ENCODE data around the gene HACD2. TPM values are rescaled to one million over a fixed set of nuclear protein-coding genes. Genes with fewer than 3 reads are reported as not detected.
"Not testable (repeated sequence)": the region's sequence is repeated elsewhere in the genome, so short reads cannot be mapped to it uniquely, and the experiment has no call there.

The HACD2 gene
- total RNA-seq, 1 donor from 2014 or later, result 34.3 TPM

DNA sequence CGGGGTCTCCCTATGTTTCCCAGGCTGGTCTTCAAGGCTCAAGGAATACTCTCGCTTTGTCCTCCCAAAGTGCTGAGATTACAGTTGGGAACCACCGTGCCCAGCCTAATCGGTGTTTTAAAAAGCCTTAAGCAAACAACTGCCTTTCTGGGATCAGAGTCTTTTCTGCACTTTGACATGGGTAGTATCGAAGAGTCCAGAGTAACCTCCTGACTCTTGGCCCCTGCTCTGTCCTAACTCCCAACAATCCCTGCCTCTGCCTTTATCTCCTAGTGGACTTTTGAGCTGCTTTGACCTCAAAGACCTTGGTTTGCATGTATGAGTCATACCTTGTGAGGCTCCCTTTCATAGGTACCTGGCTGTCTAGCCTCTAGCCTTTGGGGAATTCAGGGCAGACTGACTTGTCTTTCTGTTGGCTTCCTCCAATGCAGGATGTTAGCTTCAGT lies 21.0 kb upstream of the HACD2 start:
- Histone ChIP-seq H3K4me1 (ENCODE audit: insufficient read depth, low read length) (peaks cover 25% of the 10 kb centered on the region), H3K27ac (ENCODE audit: low read depth, low read length) (peak overlapping the region; percentile 59), H3K9me3 (ENCODE audit: insufficient read depth, low read depth, low read length) (no peaks in the 10 kb centered on the region), H4K20me1 (ENCODE audit: insufficient read depth, low read length) (no peaks in the 10 kb centered on the region), H3K4me3 (ENCODE audit: insufficient read depth, low read depth, low read length) (no peak overlapping the region), H2AFZ (ENCODE audit: low read depth, low read length) (no peak overlapping the region), H3K79me2 (ENCODE audit: insufficient read depth, low read length) (no peaks in the 10 kb centered on the region), H3K27me3 (ENCODE audit: insufficient read depth, low read length) (no peaks in the 10 kb centered on the region), H3K36me3 (ENCODE audit: insufficient read depth, low read length) (no peaks in the 10 kb centered on the region), H3K9ac (ENCODE audit: low read length) (no peak overlapping the region), H3K4me2 (ENCODE audit: low read length) (peak overlapping the region; percentile 49)
- Mint-ChIP-seq H3K4me3 (ENCODE audit: unreplicated experiment) (peak overlapping the region; percentile 4), H3K27me3 (ENCODE audit: low read depth, unreplicated experiment) (no peaks in the 10 kb centered on the region), H3K9me3 (ENCODE audit: unreplicated experiment) (no peaks in the 10 kb centered on the region), H3K36me3 (ENCODE audit: low read depth, unreplicated experiment) (peaks cover 3% of the 10 kb centered on the region), H3K27ac (ENCODE audit: unreplicated experiment) (peak overlapping the region; percentile 91), H3K4me1 (ENCODE audit: low read depth, unreplicated experiment) (peaks cover 39% of the 10 kb centered on the region)
- DNase-seq (ENCODE audit: low read depth) (peak; percentile 26), FAIRE-seq (no peak)
- TF ChIP-seq, protein P1, sequence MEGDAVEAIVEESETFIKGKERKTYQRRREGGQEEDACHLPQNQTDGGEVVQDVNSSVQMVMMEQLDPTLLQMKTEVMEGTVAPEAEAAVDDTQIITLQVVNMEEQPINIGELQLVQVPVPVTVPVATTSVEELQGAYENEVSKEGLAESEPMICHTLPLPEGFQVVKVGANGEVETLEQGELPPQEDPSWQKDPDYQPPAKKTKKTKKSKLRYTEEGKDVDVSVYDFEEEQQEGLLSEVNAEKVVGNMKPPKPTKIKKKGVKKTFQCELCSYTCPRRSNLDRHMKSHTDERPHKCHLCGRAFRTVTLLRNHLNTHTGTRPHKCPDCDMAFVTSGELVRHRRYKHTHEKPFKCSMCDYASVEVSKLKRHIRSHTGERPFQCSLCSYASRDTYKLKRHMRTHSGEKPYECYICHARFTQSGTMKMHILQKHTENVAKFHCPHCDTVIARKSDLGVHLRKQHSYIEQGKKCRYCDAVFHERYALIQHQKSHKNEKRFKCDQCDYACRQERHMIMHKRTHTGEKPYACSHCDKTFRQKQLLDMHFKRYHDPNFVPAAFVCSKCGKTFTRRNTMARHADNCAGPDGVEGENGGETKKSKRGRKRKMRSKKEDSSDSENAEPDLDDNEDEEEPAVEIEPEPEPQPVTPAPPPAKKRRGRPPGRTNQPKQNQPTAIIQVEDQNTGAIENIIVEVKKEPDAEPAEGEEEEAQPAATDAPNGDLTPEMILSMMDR (IDR thresholded peaks at IDR 0.05; ENCODE audit: insufficient read depth, low read depth, low read length), result no peak
- TF ChIP-seq EZH2 (IDR thresholded peaks at IDR 0.05; ENCODE audit: insufficient read depth, low read length), result no peak

DNA sequence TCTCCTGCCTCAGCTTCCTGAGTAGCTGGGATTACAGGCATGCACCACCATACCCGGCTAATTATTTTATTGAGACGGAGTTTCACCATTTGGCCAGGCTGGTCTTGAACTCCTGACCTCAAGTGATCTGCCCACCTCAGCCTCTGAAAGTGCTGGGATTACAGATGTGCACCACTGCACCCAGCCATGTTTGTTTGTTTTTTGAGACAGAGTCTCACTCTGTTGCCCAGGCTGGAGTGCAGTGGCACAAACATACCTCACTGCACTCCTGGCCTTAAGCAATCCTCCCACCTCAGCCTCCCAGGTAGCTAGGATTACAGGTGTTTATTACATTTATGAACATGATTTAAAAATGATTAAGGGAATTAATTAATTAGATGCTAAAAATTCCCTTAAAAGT lies 18.3 kb upstream of the HACD2 start:
- H3K27ac Mint-ChIP-seq (ENCODE audit: unreplicated experiment); H2AFZ ChIP-seq (ENCODE audit: low read depth, low read length); H3K27ac ChIP-seq (ENCODE audit: low read depth, low read length); H3K9me3 Mint-ChIP-seq (ENCODE audit: unreplicated experiment); H3K27me3 Mint-ChIP-seq (ENCODE audit: low read depth, unreplicated experiment); FAIRE-seq; DNase-seq (ENCODE audit: low read depth); H3K79me2 ChIP-seq (ENCODE audit: insufficient read depth, low read length); H3K36me3 ChIP-seq (ENCODE audit: insufficient read depth, low read length); H3K9me3 ChIP-seq (ENCODE audit: insufficient read depth, low read depth, low read length); H3K4me3 ChIP-seq (ENCODE audit: insufficient read depth, low read depth, low read length); H3K36me3 Mint-ChIP-seq (ENCODE audit: low read depth, unreplicated experiment); H3K9ac ChIP-seq (ENCODE audit: low read length); H3K27me3 ChIP-seq (ENCODE audit: insufficient read depth, low read length); H3K4me3 Mint-ChIP-seq (ENCODE audit: unreplicated experiment); H4K20me1 ChIP-seq (ENCODE audit: insufficient read depth, low read length); H3K4me2 ChIP-seq (ENCODE audit: low read length): not testable (repeated sequence)
- peaks cover 25% of the 10 kb centered on the region for H3K4me1 ChIP-seq (ENCODE audit: insufficient read depth, low read length)
- peaks cover 38% of the 10 kb centered on the region for H3K4me1 Mint-ChIP-seq (ENCODE audit: low read depth, unreplicated experiment)

DNA sequence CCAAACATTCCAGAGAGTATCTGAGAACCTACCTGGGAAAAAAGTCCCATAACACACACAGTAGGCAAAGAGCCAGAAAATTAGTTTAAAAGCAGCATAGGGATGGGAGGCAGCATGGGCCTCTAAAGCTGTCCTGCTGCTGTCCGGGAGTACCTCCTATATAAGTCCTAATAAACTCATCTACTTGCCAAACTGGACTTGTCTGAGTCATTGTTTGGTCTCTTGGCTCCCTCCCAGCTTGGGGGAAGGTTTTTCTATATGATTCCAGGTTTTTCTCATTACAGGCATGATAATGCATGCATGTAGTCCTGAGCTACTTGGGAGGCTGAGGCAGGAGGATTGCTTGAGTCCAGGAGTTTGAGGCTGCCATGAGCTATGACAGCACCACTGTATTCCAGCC lies 17.5 kb upstream of the HACD2 start:
- H3K79me2 ChIP-seq (ENCODE audit: insufficient read depth, low read length), result no peaks in the 10 kb centered on the region
- Mint-ChIP-seq H3K27ac (ENCODE audit: unreplicated experiment) (no peak overlapping the region), H3K4me3 (ENCODE audit: unreplicated experiment) (no peak overlapping the region), H3K36me3 (ENCODE audit: low read depth, unreplicated experiment) (peaks cover 10% of the 10 kb centered on the region), H3K4me1 (ENCODE audit: low read depth, unreplicated experiment) (peaks cover 40% of the 10 kb centered on the region), H3K27me3 (ENCODE audit: low read depth, unreplicated experiment) (no peaks in the 10 kb centered on the region), H3K9me3 (ENCODE audit: unreplicated experiment) (no peaks in the 10 kb centered on the region)
- H3K4me2 ChIP-seq (ENCODE audit: low read length), result peak overlapping the region; percentile 14
- DNase-seq (ENCODE audit: low read depth) (peak; percentile 80), FAIRE-seq (no peak)
- H3K27ac ChIP-seq (ENCODE audit: low read depth, low read length), result no peak overlapping the region
- H3K4me1 ChIP-seq (ENCODE audit: insufficient read depth, low read length), result peaks cover 25% of the 10 kb centered on the region
- no peak for TF ChIP-seq EZH2 (IDR thresholded peaks at IDR 0.05; ENCODE audit: insufficient read depth, low read length)
- TF ChIP-seq, protein P1 (IDR thresholded peaks at IDR 0.05; ENCODE audit: insufficient read depth, low read depth, low read length), result no peak
- H3K27me3 ChIP-seq (ENCODE audit: insufficient read depth, low read length), result no peaks in the 10 kb centered on the region
- no peak overlapping the region for H3K4me3 ChIP-seq (ENCODE audit: insufficient read depth, low read depth, low read length)
- H3K36me3 ChIP-seq (ENCODE audit: insufficient read depth, low read length), result no peaks in the 10 kb centered on the region
- H2AFZ ChIP-seq (ENCODE audit: low read depth, low read length), result no peak overlapping the region
- no peak overlapping the region for H3K9ac ChIP-seq (ENCODE audit: low read length)
- no peaks in the 10 kb centered on the region for H4K20me1 ChIP-seq (ENCODE audit: insufficient read depth, low read length)
- no peaks in the 10 kb centered on the region for H3K9me3 ChIP-seq (ENCODE audit: insufficient read depth, low read depth, low read length)

DNA sequence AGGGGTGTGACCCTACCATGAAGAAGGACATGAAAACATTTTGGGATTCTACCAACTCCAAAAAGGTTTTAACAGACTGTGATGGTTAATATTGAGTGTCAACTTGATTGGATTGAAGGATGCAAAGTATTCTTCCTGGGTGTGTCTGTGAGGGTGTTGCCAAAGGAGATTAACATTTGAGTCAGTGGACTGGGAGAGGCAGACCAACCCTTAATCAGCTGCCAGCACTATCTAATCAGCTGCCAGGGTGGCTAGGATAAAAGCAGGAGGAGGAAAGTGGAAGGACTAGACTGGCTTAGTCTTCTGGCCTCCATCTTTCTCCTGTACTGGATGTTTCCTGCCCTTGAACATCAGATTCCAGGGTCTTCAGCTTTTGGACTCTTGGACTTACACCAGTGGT lies 16.0 kb upstream of the HACD2 start:
- not testable (repeated sequence) for H3K36me3 Mint-ChIP-seq (ENCODE audit: low read depth, unreplicated experiment); H3K27me3 Mint-ChIP-seq (ENCODE audit: low read depth, unreplicated experiment); H3K27ac ChIP-seq (ENCODE audit: low read depth, low read length); H3K4me3 ChIP-seq (ENCODE audit: insufficient read depth, low read depth, low read length); H4K20me1 ChIP-seq (ENCODE audit: insufficient read depth, low read length); H3K9me3 ChIP-seq (ENCODE audit: insufficient read depth, low read depth, low read length); H2AFZ ChIP-seq (ENCODE audit: low read depth, low read length); H3K4me2 ChIP-seq (ENCODE audit: low read length); H3K27me3 ChIP-seq (ENCODE audit: insufficient read depth, low read length); H3K9me3 Mint-ChIP-seq (ENCODE audit: unreplicated experiment); H3K9ac ChIP-seq (ENCODE audit: low read length); H3K4me3 Mint-ChIP-seq (ENCODE audit: unreplicated experiment); H3K79me2 ChIP-seq (ENCODE audit: insufficient read depth, low read length); H3K27ac Mint-ChIP-seq (ENCODE audit: unreplicated experiment); H3K36me3 ChIP-seq (ENCODE audit: insufficient read depth, low read length); FAIRE-seq
- H3K4me1 ChIP-seq (ENCODE audit: insufficient read depth, low read length), result peaks cover 22% of the 10 kb centered on the region
- peaks cover 30% of the 10 kb centered on the region for H3K4me1 Mint-ChIP-seq (ENCODE audit: low read depth, unreplicated experiment)
- DNase-seq (ENCODE audit: low read depth), result peak; percentile 26
